PC-3 (cell line): ENCODE data around the gene MAZ. TPM values are rescaled to one million over a fixed set of nuclear protein-coding genes. Genes with fewer than 3 reads are reported as not detected.

Experiments used
- total RNA-seq: library from RNA; depleted of rRNA; stranded (reverse); fragments of >200 nt; gene quantifications from 2 replicates; pipeline ENCODE4 v1.2.3, GENCODE V29; 2014; rRNA removed

Gene MAZ
- total RNA-seq, 1 experiment from 2014 or later: 279 TPM

Other genes starting within 250 kb of the MAZ start
- not detected in 2 replicates for gene SPN, start 143.3 kb upstream of the MAZ start, total RNA-seq
- 0.22 and 1.3 TPM in 2 replicates for gene QPRT, start 127.3 kb upstream of the MAZ start, total RNA-seq
- not detected in 2 replicates for gene C16orf54, start 60.5 kb upstream of the MAZ start, total RNA-seq
- gene ZG16, start 28.3 kb upstream of the MAZ start, total RNA-seq: not detected in 2 replicates
- gene KIF22, start 15.8 kb upstream of the MAZ start, total RNA-seq: 87.6 and 93.1 TPM in 2 replicates
- 0.35 and 0.40 TPM in 2 replicates for gene PRRT2, start 5.7 kb downstream of the MAZ start, total RNA-seq
- gene PAGR1, start 9.6 kb downstream of the MAZ start, total RNA-seq: 53.8 and 76.7 TPM in 2 replicates
- gene MVP, start 13.9 kb downstream of the MAZ start, total RNA-seq: 27.3 and 36.1 TPM in 2 replicates
- gene CDIPT, start 56.7 kb downstream of the MAZ start, total RNA-seq: 60.5 and 86.2 TPM in 2 replicates
- 23.7 and 25.3 TPM in 2 replicates for gene SEZ6L2, start 93.0 kb downstream of the MAZ start, total RNA-seq
- gene ASPHD1, start 94.0 kb downstream of the MAZ start, total RNA-seq: 2.0 and 3.9 TPM in 2 replicates
- 8.2 and 30.2 TPM in 2 replicates for gene KCTD13, start 119.7 kb downstream of the MAZ start, total RNA-seq
- 53.0 and 60.9 TPM in 2 replicates for gene TMEM219, start 155.6 kb downstream of the MAZ start, total RNA-seq
- 34.1 and 47.4 TPM in 2 replicates for gene TAOK2, start 167.3 kb downstream of the MAZ start, total RNA-seq
- gene HIRIP3, start 189.1 kb downstream of the MAZ start, total RNA-seq: 18.4 and 26.8 TPM in 2 replicates
- gene INO80E, start 189.7 kb downstream of the MAZ start, total RNA-seq: 60.6 and 70.3 TPM in 2 replicates
- gene DOC2A, start 204.5 kb downstream of the MAZ start, total RNA-seq: 4.6 and 5.2 TPM in 2 replicates
- gene C16orf92, start 216.7 kb downstream of the MAZ start, total RNA-seq: not detected in 2 replicates
- 0.29 and 0.47 TPM in 2 replicates for gene TLCD3B, start 224.7 kb downstream of the MAZ start, total RNA-seq